GM21737 (cell line): Measurements from ENCODE around the gene IL9.
"Not testable (repeated sequence)": the region's sequence is repeated elsewhere in the genome, so short reads cannot be mapped to it uniquely, and the experiment has no call there.

ENCODE experiments used
- ATAC-seq: cut with Tn5 transposase; IDR thresholded peaks from one replicate; pipeline ENCODE4 v1.9.1; 2021; ENCODE audit warnings: mild to moderate bottlenecking, moderate library complexity; ENCODE audit not compliant: unreplicated experiment

The IL9 gene

GRCh38 chr5:135869935-135870334, 25.7 kb downstream of the IL9 start:
- ATAC-seq = no peak

GRCh38 chr5:135869276-135869675, 26.4 kb downstream of the IL9 start:
- no peak for ATAC-seq

- no peak for ATAC-seq
Observed at GRCh38 chr5:135868681-135869080, 27.0 kb downstream of the IL9 start.

- no peak for ATAC-seq
Observed at GRCh38 chr5:135867599-135867998, 28.0 kb downstream of the IL9 start.

GRCh38 chr5:135866016-135866415, 29.6 kb downstream of the IL9 start:
- no peak for ATAC-seq

GRCh38 chr5:135864503-135865435, 30.9 kb downstream of the IL9 start:
- ATAC-seq = no peak

- no peak for ATAC-seq
Observed at GRCh38 chr5:135862744-135863143, 32.9 kb downstream of the IL9 start.

GRCh38 chr5:135862086-135862485, 33.6 kb downstream of the IL9 start:
- ATAC-seq = no peak

GRCh38 chr5:135861641-135862040, 34.0 kb downstream of the IL9 start:
- no peak for ATAC-seq

GRCh38 chr5:135859641-135860040, 36.0 kb downstream of the IL9 start:
- no peak for ATAC-seq

GRCh38 chr5:135859186-135859585, 36.5 kb downstream of the IL9 start:
- not testable (repeated sequence) for ATAC-seq

- ATAC-seq = no peak
Observed at GRCh38 chr5:135857630-135858311, 37.9 kb downstream of the IL9 start.

- no peak for ATAC-seq
Observed at GRCh38 chr5:135851915-135852845, 43.5 kb downstream of the IL9 start.

- no peak for ATAC-seq
Observed at GRCh38 chr5:135851186-135851914, 44.3 kb downstream of the IL9 start.

- ATAC-seq = no peak
Observed at GRCh38 chr5:135850671-135851070, 45.0 kb downstream of the IL9 start.

- ATAC-seq = no peak
Observed at GRCh38 chr5:135850231-135850630, 45.4 kb downstream of the IL9 start.

- ATAC-seq = no peak
Observed at GRCh38 chr5:135847976-135848375, 47.7 kb downstream of the IL9 start.

- no peak for ATAC-seq
Observed at GRCh38 chr5:135846311-135846710, 49.3 kb downstream of the IL9 start.

GRCh38 chr5:135843571-135844337, 51.9 kb downstream of the IL9 start:
- ATAC-seq = no peak

- no peak for ATAC-seq
Observed at GRCh38 chr5:135842737-135843136, 52.9 kb downstream of the IL9 start.
